GM23338 (cell line): ENCODE measurements around the gene CARD10.

ENCODE experiments used
- CREB1 ChIP-seq: fragments of 250-450 bp; sonication (Bioruptor Pico); IDR thresholded peaks from 2 replicates; pipeline ENCODE4 v1.5.0; 2020; ENCODE audit warnings: low read depth, mild to moderate bottlenecking, moderate library complexity
- CTCF ChIP-seq, 2 experiments: fragments of 200-600 bp in 1 of 2; sonication (generic) in 1 of 2; conservative IDR thresholded peaks; 2 replicates each; pipeline versions ENCODE4 v1.5.1 to v1.6.1; 2016 to 2017; ENCODE audit warnings: antibody characterized with exemption in 2 of 2, low read depth in 2 of 2, mild to moderate bottlenecking in 2 of 2, moderate library complexity in 1 of 2
- ETS1 ChIP-seq: IDR thresholded peaks from 2 replicates; pipeline ENCODE4 v1.6.1; 2016; ENCODE audit warnings: antibody characterized with exemption
- EZH2 ChIP-seq: fragments of 200-600 bp; sonication (generic); IDR thresholded peaks from one replicate; pipeline ENCODE4 v1.8.0; 2017; ENCODE audit warnings: antibody characterized with exemption, mild to moderate bottlenecking, low read depth; ENCODE audit not compliant: unreplicated experiment
- EZH2phosphoT487 ChIP-seq: fragments of 200-600 bp; sonication (generic); IDR thresholded peaks from one replicate; pipeline ENCODE4 v1.8.1; 2018; ENCODE audit warnings: antibody characterized with exemption; ENCODE audit not compliant: unreplicated experiment
- JUNB ChIP-seq: IDR thresholded peaks from one replicate; pipeline ENCODE4 v1.6.1; 2016; ENCODE audit warnings: antibody characterized with exemption; ENCODE audit not compliant: unreplicated experiment
- NANOG ChIP-seq: IDR thresholded peaks from 2 replicates; pipeline ENCODE4 v1.6.1; 2016; ENCODE audit warnings: antibody characterized with exemption, borderline replicate concordance
- POLR2AphosphoS5 ChIP-seq: IDR thresholded peaks from 2 replicates; pipeline ENCODE4 v1.6.1; 2016; ENCODE audit warnings: antibody characterized with exemption, low read depth
- REST ChIP-seq: IDR thresholded peaks from one replicate; pipeline ENCODE4 v1.6.1; 2018; ENCODE audit warnings: antibody characterized with exemption; ENCODE audit not compliant: unreplicated experiment
- ZNF331 ChIP-seq: fragments of 250-450 bp; sonication (Bioruptor Pico); IDR thresholded peaks from 2 replicates; pipeline ENCODE4 v1.5.0; 2020; ENCODE audit warnings: low read depth, mild to moderate bottlenecking, moderate library complexity

GRCh38 chr22:37517826-37518450, 1.3 kb downstream of the CARD10 start:
- TF ChIP-seq ZNF331 (no peak), EZH2 (no peak), CTCF (conservative IDR thresholded peaks at IDR 0.05; ENCODE audit: low read depth in 2 of 2) (no peak), EZH2phosphoT487 (no peak), ETS1 (no peak), POLR2AphosphoS5 (no peak), CREB1 (CRISPR knock-in tag) (no peak), NANOG (no peak), REST (no peak), JUNB (no peak)
